Testis (tissue), 2 donors: ENCODE results near the gene TMEM30B.

Source experiments
- POLR2A ChIP-seq: fragments of 450-650 bp; IDR thresholded peaks from one replicate; pipeline ENCODE4 v1.6.1; 2017; ENCODE audit warnings: antibody characterized with exemption, mild to moderate bottlenecking, moderate library complexity
- TF ChIP-seq, protein P1 (sequence below), 3 experiments: fragments of 450-650 bp in 2 of 3; fragments of 200-600 bp in 1 of 3; sonication (generic) in 1 of 3; IDR thresholded peaks; one replicate each; pipeline ENCODE4 v1.5.1; 2016 to 2019; ENCODE audit warnings: antibody characterized with exemption in 3 of 3, mild to moderate bottlenecking in 2 of 3, moderate library complexity in 1 of 3

DNA sequence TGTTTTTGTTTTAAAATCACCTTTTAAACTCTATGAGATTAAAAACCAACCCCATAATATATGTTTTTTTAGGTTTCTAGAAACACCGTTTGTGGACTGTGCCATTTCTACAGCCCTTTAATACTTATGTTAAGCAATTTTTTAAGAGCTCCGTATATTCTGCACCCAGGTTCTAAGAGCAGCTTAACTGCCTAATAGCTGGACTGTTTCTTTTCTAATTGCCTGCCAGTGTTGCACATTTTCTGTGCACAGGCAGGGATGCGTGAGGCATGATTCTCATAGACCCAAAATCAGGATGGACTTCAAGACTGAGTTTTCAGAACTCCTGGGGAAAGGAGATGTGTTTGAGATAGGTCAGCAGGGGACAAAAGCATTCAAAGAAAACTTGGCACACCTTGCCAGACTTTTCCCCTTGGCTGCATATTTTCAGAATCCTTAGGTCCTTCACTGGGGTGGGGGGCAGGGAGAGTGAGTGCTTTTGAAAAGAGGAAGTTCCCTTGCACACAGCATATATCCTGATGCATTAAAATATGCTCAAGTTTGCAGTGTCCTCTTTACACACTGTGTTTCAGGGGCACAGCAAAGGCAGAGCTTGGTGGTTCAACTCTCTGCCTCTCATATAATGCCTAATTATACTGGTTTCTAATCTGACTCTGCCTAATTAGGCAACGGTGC lies 27.9 kb downstream of the TMEM30B start:
- TF ChIP-seq, protein P1, sequence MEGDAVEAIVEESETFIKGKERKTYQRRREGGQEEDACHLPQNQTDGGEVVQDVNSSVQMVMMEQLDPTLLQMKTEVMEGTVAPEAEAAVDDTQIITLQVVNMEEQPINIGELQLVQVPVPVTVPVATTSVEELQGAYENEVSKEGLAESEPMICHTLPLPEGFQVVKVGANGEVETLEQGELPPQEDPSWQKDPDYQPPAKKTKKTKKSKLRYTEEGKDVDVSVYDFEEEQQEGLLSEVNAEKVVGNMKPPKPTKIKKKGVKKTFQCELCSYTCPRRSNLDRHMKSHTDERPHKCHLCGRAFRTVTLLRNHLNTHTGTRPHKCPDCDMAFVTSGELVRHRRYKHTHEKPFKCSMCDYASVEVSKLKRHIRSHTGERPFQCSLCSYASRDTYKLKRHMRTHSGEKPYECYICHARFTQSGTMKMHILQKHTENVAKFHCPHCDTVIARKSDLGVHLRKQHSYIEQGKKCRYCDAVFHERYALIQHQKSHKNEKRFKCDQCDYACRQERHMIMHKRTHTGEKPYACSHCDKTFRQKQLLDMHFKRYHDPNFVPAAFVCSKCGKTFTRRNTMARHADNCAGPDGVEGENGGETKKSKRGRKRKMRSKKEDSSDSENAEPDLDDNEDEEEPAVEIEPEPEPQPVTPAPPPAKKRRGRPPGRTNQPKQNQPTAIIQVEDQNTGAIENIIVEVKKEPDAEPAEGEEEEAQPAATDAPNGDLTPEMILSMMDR (IDR thresholded peaks at IDR 0.05) = no peak
- no peak for TF ChIP-seq POLR2A
